Calu3 (cell line): ENCODE data around the gene TCTA. TPM values are rescaled to one million over a fixed set of nuclear protein-coding genes. Genes with fewer than 3 reads are reported as not detected.
A peak's percentile ranks its signal among the peaks of the same experiment; 100 is the strongest.

Experiments used
- BruUV-seq: library from RNA; stranded (reverse); fragments of 400-500 nt; replicated peaks from 2 replicates; lab custom pipeline; 2021; lab: Mats Ljungman, UMichigan
- CTCF ChIA-PET: fragments of 300-600 bp; sonication (Branson Sonifier 250); formaldehyde crosslinking; loops from one replicate; lab custom pipeline; 2022; ENCODE audit warnings: antibody characterized with exemption; lab: Charles Lee
- DNase-seq: peaks from one replicate; pipeline ENCODE4 v3.0.0; 2022
- H3K27ac Mint-ChIP-seq: one replicate; pipeline ENCODE4 v1.8.0; 2022; ENCODE audit warnings: mixed read lengths; ENCODE audit not compliant: unreplicated experiment
- H3K27me3 Mint-ChIP-seq: one replicate; pipeline ENCODE4 v1.8.0; 2022; ENCODE audit warnings: mixed read lengths; ENCODE audit not compliant: unreplicated experiment
- H3K36me3 Mint-ChIP-seq: one replicate; pipeline ENCODE4 v1.8.0; 2022; ENCODE audit warnings: mild to moderate bottlenecking, moderate library complexity, mixed read lengths; ENCODE audit not compliant: insufficient read depth, unreplicated experiment
- H3K4me1 Mint-ChIP-seq: one replicate; pipeline ENCODE4 v1.8.0; 2022; ENCODE audit warnings: mild to moderate bottlenecking, low read depth, mixed read lengths; ENCODE audit not compliant: unreplicated experiment
- H3K4me3 Mint-ChIP-seq: one replicate; pipeline ENCODE4 v1.8.0; 2022; ENCODE audit warnings: mild to moderate bottlenecking, low read depth, moderate library complexity, mixed read lengths; ENCODE audit not compliant: unreplicated experiment
- H3K9me3 Mint-ChIP-seq: one replicate; pipeline ENCODE4 v1.8.0; 2022; ENCODE audit warnings: low read depth, mixed read lengths; ENCODE audit not compliant: unreplicated experiment
- intact Hi-C: fragments of 100-400 bp; cut with micrococcal nuclease; formaldehyde crosslinking; loops from one replicate; pipeline ENCODE4 v1.10.0; 2022; ENCODE audit not compliant: unreplicated experiment
- total RNA-seq: library from RNA; stranded (reverse); gene quantifications from 2 replicates; pipeline ENCODE4 v1.2.3, GENCODE V29; 2022
- TF ChIP-seq, protein P1 (sequence below): fragments of 200-600 bp; IDR thresholded peaks from one replicate; pipeline ENCODE4 v1.8.0; 2022; ENCODE audit warnings: antibody characterized with exemption; ENCODE audit not compliant: unreplicated experiment

TCTA gene
- total RNA-seq, 1 experiment from 2014 or later, result 35.6 TPM

DNA sequence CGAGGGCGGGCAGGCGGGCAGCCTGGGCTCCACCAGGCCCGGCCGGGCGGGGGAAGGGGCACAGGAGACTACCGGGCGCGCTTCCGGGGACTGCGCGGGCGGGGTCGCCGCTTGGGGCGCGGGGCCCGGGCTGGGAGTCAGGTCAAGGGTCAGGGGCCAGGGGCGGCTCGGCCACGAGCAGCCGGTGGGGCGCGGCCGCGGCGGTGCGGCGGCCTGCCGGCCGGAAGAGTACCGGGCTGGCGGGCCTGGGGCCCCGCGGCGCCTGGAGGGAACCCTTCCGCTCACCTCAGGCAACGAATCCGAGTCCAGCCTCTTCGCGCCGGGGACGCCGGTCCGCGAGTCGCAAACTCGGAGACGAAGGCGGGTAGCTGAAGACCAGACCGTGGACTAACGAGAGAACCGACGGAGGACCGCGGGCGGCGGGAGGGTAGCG lies 672 bp upstream of the TCTA start:
- BruUV-seq, result no TSS peak
- Mint-ChIP-seq H3K27me3 (no peaks in the 10 kb centered on the region), H3K9me3 (no peaks in the 10 kb centered on the region), H3K4me1 (peaks cover 37% of the 10 kb centered on the region), H3K27ac (peak overlapping the region; percentile 100), H3K4me3 (peak overlapping the region; percentile 91), H3K36me3 (peaks cover 48% of the 10 kb centered on the region)
- DNase-seq, result peak; percentile 47
- intact Hi-C loops, result loop anchor here (5.0 kb wide), 1 partner anchor 59 kb away; no protein-coding TSS in a partner anchor
- CTCF ChIA-PET, result interaction anchor here (0.5 to 2.3 kb wide), 6 partner anchors 13 to 536 kb away, joined by 3 to 11 read pairs (median 4); partner anchors contain the start of gene USP4
- TF ChIP-seq, protein P1, sequence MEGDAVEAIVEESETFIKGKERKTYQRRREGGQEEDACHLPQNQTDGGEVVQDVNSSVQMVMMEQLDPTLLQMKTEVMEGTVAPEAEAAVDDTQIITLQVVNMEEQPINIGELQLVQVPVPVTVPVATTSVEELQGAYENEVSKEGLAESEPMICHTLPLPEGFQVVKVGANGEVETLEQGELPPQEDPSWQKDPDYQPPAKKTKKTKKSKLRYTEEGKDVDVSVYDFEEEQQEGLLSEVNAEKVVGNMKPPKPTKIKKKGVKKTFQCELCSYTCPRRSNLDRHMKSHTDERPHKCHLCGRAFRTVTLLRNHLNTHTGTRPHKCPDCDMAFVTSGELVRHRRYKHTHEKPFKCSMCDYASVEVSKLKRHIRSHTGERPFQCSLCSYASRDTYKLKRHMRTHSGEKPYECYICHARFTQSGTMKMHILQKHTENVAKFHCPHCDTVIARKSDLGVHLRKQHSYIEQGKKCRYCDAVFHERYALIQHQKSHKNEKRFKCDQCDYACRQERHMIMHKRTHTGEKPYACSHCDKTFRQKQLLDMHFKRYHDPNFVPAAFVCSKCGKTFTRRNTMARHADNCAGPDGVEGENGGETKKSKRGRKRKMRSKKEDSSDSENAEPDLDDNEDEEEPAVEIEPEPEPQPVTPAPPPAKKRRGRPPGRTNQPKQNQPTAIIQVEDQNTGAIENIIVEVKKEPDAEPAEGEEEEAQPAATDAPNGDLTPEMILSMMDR, result no peak

DNA sequence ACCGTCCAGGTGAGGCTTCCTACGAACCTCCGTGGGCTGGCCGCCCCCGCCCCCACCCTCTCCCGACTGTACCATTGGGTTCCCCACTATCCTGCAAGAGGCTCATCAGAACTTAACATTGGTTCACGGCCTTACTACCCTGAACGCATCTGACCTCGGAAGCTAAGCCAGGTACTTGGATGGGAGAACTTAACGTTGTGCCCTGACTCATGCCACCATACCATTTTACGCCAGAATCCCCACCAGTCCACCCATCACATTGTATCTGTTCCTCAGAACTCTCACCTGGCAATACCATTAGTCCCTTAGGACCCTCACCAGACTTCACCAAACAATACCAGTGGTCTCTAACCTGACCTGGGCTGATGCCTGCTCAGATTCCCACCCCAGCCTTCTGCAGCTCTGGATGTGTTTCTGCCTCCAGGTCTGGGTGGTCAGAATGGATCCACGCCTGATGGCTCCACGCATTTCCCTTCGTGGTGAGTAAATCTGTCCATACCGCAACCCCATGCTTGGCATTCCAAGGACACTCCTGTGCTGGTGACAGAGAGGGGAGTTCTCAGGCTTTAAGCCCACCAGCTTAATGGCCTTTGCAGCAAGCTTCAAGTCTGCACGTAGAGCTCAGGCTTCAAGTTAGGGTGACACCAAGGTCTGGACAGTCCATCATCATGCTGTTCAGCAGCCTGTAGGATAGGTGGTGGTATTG lies 562 bp downstream of the TCTA start:
- Mint-ChIP-seq H3K36me3 (peaks cover 49% of the 10 kb centered on the region), H3K27ac (peak overlapping the region; percentile 100), H3K9me3 (no peaks in the 10 kb centered on the region), H3K4me3 (peak overlapping the region; percentile 91), H3K27me3 (no peaks in the 10 kb centered on the region), H3K4me1 (peaks cover 28% of the 10 kb centered on the region)
- no peak for DNase-seq
- TF ChIP-seq, protein P1, result no peak
- intact Hi-C loops, result loop anchor here (5.0 kb wide), 1 partner anchor 60 kb away; no protein-coding TSS in a partner anchor
- CTCF ChIA-PET, result interaction anchor here (0.6 to 2.3 kb wide), 3 partner anchors 16 to 73 kb away, joined by 3 to 10 read pairs (median 4); partner anchors contain the start of genes NICN1 and USP4
- no TSS peak for BruUV-seq

- H3K27me3 Mint-ChIP-seq, result no peaks in the 10 kb centered on the region
- CTCF ChIA-PET, result interaction anchor here (1.4 kb wide), 1 partner anchor 16 kb away, joined by 4 read pairs; the partner anchor contains the start of gene NICN1
- peaks cover 24% of the 10 kb centered on the region for H3K4me1 Mint-ChIP-seq
- intact Hi-C loops, result loop anchor here (5.0 kb wide), 1 partner anchor 61 kb away; no protein-coding TSS in a partner anchor
- no peak for DNase-seq
- H3K27ac Mint-ChIP-seq, result peak overlapping the region; percentile 100
- peaks cover 53% of the 10 kb centered on the region for H3K36me3 Mint-ChIP-seq
- no peaks in the 10 kb centered on the region for H3K9me3 Mint-ChIP-seq
- H3K4me3 Mint-ChIP-seq, result peak overlapping the region; percentile 91
- no TSS peak for BruUV-seq
- TF ChIP-seq, protein P1, result no peak
Observed at GRCh38 chr3:49413338-49413734, 1.1 kb downstream of the TCTA start.

- Mint-ChIP-seq H3K4me3 (no peak overlapping the region), H3K27me3 (no peaks in the 10 kb centered on the region), H3K4me1 (peaks cover 24% of the 10 kb centered on the region), H3K36me3 (peaks cover 48% of the 10 kb centered on the region), H3K27ac (no peak overlapping the region), H3K9me3 (no peaks in the 10 kb centered on the region)
- TF ChIP-seq, protein P1, result no peak
- no TSS peak for BruUV-seq
- intact Hi-C loops, result loop anchor here (1.0 to 5.0 kb wide), 2 partner anchors 35 to 62 kb away; no protein-coding TSS in a partner anchor
- DNase-seq, result no peak
- CTCF ChIA-PET, result interaction anchor here (1.6 kb wide), 1 partner anchor 14 kb away, joined by 5 read pairs; the partner anchor contains the start of gene NICN1
Observed at GRCh38 chr3:49414753-49415152, 2.5 kb downstream of the TCTA start.
